Measurements from ENCODE around the gene MYO5C. TPM values are rescaled to one million over a fixed set of nuclear protein-coding genes. Genes with fewer than 3 reads are reported as not detected.
"Not testable (repeated sequence)": the region's sequence is repeated elsewhere in the genome, so short reads cannot be mapped to it uniquely, and the experiment has no call there.

MYO5C gene
- total and polyA plus RNA-seq, 2 donors = 4.0 to 11.6 TPM

DNA sequence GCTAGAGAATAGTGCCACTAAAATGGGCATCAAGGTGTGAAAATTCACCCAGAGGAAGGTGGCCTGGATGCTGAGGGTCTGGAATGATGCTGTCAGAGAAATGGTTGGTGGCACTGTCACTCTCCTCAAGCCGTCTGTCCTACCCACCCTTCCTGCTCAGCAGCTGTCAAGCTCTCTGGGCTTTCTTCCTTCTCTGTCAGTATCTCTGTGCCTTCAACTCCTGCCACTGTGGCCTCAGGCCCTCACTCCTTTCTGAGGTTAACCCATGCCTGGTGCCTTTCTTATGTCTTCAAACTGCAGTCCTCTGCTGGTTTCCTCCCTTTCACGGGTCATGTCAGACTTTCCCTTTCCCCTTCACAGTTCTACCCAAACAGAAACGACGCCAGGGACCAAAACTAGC is 4.4 kb downstream of the MYO5C start:
- Histone ChIP-seq H3K4me3 (ENCODE audit: low read depth, low read length) (no peak overlapping the region), H3K4me1 (ENCODE audit: insufficient read depth) (peaks cover 2% of the 10 kb centered on the region), H3K36me3 (ENCODE audit: insufficient read depth) (no peaks in the 10 kb centered on the region), H3K27ac (ENCODE audit: low read depth) (no peak overlapping the region)
- no peak for DNase-seq (ENCODE audit: extremely low spot score)
- 79% methylated on average over 4 of the region's 4 CpGs for WGBS

- Histone ChIP-seq H3K4me3 (ENCODE audit: low read depth, low read length) (no peak overlapping the region), H3K27ac (ENCODE audit: low read depth) (no peak overlapping the region)
- WGBS = 77% methylated on average over 3 of the region's 3 CpGs
Observed at GRCh38 chr15:52290800-52291199, 4.8 kb downstream of the MYO5C start.

DNA sequence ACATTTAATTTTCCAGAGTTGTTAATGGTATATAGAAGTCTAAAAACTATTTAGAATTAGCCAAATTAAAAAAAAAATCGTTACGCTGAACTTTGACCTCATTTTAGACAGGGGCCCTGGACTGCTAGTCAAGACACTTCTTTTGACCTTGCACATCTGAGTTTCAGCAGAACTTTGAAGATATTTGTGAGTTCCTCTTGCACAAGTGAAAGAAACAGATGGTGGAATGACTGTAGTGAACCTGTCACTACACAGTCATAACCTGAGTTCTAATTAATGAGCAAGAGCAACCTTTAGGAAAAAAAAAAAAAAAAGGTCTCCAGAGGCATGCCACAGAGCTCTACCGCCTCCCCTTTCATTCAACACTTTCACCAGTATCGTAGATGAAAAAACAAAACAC is 5.3 kb downstream of the MYO5C start:
- DNase-seq (ENCODE audit: extremely low spot score) = no peak
- H3K4me1 ChIP-seq (ENCODE audit: insufficient read depth) = peaks cover 2% of the 10 kb centered on the region
- H3K27ac ChIP-seq (ENCODE audit: low read depth) = no peak overlapping the region
- WGBS = 68% methylated on average over 4 of the region's 4 CpGs
- H3K36me3 ChIP-seq (ENCODE audit: insufficient read depth) = no peaks in the 10 kb centered on the region
- no peak overlapping the region for H3K4me3 ChIP-seq (ENCODE audit: low read depth, low read length)

More at GRCh38 chr15:52290800-52291199, 4.8 kb downstream of the MYO5C start:
- H3K4me1 ChIP-seq (ENCODE audit: insufficient read depth) = peaks cover 2% of the 10 kb centered on the region
- no peak for DNase-seq (ENCODE audit: extremely low spot score)
- H3K36me3 ChIP-seq (ENCODE audit: insufficient read depth) = no peaks in the 10 kb centered on the region

GRCh38 chr15:52289629-52290081 is 5.9 kb downstream of the MYO5C start:
- DNase-seq (ENCODE audit: extremely low spot score) = no peak
- Histone ChIP-seq H3K4me3 (ENCODE audit: low read depth, low read length) (no peak overlapping the region), H3K4me1 (ENCODE audit: insufficient read depth) (no peaks in the 10 kb centered on the region), H3K27ac (ENCODE audit: low read depth) (no peak overlapping the region), H3K36me3 (ENCODE audit: insufficient read depth) (no peaks in the 10 kb centered on the region)
- WGBS = 63% methylated on average over 4 of the region's 4 CpGs

GRCh38 chr15:52288986-52289385 is 6.6 kb downstream of the MYO5C start:
- Histone ChIP-seq H3K4me1 (ENCODE audit: insufficient read depth) (no peaks in the 10 kb centered on the region), H3K27ac (ENCODE audit: low read depth) (peak overlapping the region; percentile 13), H3K4me3 (ENCODE audit: low read depth, low read length) (no peak overlapping the region), H3K36me3 (ENCODE audit: insufficient read depth) (no peaks in the 10 kb centered on the region)
- WGBS = 90% methylated on average over 5 of the region's 5 CpGs
- no peak for DNase-seq (ENCODE audit: extremely low spot score)

DNA sequence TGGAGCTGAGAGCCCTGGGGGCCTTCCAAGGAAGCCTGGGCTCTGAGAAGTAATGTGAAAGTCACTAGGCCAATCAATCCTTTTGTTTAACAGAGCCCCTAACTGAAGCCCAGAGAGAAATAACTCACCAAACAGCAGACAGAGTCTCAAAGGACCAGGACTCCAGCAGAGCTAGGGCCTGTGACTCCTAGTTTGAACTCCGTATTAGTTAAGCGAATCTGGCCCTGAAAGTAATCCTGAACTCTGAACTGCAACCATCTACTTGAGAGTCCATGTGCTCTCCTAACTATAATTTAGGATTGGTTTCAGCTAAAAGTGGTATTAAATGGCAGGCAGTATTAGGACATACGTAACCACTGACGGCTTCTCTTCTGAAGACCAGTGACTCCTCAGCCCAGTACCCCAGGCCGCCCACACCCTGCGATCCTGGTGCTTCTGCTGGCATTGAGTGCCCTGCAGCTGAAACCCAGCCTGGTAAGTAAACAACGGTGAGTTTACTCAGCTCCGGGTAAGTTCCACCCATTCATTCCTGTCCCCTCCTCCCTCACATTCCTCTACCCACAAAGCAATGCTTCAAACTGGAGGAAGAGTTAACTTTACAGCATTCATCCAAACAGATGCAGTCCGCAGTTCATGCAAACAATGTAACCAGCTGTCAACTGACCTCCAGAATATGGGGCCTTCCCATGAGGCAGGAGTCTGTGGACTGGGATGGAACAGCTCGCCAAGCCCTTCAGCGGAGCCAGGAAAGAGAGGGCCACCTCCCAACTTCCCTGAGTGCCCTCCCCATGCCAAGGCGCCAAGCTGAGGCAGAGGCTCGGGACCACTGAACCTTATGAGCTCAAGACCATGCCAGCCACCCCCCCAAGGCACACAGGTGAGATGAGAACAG is 7.3 kb downstream of the MYO5C start:
- H3K4me3 ChIP-seq (ENCODE audit: low read depth, low read length) = no peak overlapping the region
- peak overlapping the region; percentile 73 for H3K27ac ChIP-seq (ENCODE audit: low read depth)
- peak; percentile 49 for DNase-seq (ENCODE audit: extremely low spot score)
- H3K36me3 ChIP-seq (ENCODE audit: insufficient read depth) = no peaks in the 10 kb centered on the region
- H3K4me1 ChIP-seq (ENCODE audit: insufficient read depth) = no peaks in the 10 kb centered on the region
- WGBS = 70% methylated on average over 13 of the region's 13 CpGs

DNA sequence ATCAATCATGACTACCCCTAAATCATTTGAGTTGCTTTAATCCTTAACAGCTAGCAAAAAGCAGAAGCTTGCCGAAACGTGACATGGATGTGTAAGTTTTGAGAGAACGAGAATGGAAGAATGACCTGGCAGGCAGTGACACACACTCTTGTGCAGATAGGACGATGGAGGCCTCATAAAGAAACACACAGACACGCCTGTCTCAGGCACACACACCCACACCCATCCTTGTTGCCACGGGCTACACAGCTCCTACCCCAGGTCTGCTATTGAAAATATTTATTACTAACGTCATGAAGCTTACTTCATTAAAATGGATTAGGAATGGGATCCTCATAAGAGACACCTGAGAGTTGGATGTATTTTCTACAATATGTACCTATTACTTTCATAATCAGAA is 8.5 kb downstream of the MYO5C start:
- Histone ChIP-seq H3K36me3 (ENCODE audit: insufficient read depth) (no peaks in the 10 kb centered on the region), H3K27ac (ENCODE audit: low read depth) (no peak overlapping the region), H3K4me1 (ENCODE audit: insufficient read depth) (no peaks in the 10 kb centered on the region), H3K4me3 (ENCODE audit: low read depth, low read length) (no peak overlapping the region)
- no peak for DNase-seq (ENCODE audit: extremely low spot score)
- 80% methylated on average over 7 of the region's 7 CpGs for WGBS

GRCh38 chr15:52285941-52286340 is 9.7 kb downstream of the MYO5C start:
- H3K36me3 ChIP-seq (ENCODE audit: insufficient read depth); H3K4me3 ChIP-seq (ENCODE audit: low read depth, low read length); DNase-seq (ENCODE audit: extremely low spot score); H3K4me1 ChIP-seq (ENCODE audit: insufficient read depth); H3K27ac ChIP-seq (ENCODE audit: low read depth): not testable (repeated sequence)
- WGBS = 96% methylated on average over 31 of the region's 34 CpGs

- Histone ChIP-seq H3K27ac (ENCODE audit: low read depth) (no peak overlapping the region), H3K36me3 (ENCODE audit: insufficient read depth) (no peaks in the 10 kb centered on the region), H3K4me3 (ENCODE audit: low read depth, low read length) (no peak overlapping the region), H3K4me1 (ENCODE audit: insufficient read depth) (no peaks in the 10 kb centered on the region)
- no peak for DNase-seq (ENCODE audit: extremely low spot score)
- 77% methylated on average over 3 of the region's 3 CpGs for WGBS
Observed at GRCh38 chr15:52284164-52284563, 11.4 kb downstream of the MYO5C start.

DNA sequence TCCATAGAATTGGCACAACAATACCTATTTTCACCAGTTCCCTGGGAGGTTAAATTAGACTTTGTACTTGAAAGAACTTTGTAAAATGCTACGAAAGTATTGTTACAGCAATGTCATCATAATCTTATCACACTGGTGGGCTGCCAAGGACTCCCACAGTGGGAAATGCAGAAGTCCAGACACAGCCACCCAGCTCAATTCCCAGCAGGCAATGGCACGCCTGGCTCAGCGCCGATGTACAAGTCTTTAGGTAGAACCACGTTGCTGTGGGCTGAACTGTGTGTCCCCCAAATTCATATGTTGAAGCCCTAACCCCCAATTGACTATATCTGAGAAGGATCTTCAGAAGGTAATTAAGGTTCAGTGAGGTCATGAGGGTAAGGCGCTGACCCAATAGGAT is 12.3 kb downstream of the MYO5C start:
- Histone ChIP-seq H3K4me1 (ENCODE audit: insufficient read depth) (no peaks in the 10 kb centered on the region), H3K4me3 (ENCODE audit: low read depth, low read length) (no peak overlapping the region), H3K36me3 (ENCODE audit: insufficient read depth) (no peaks in the 10 kb centered on the region), H3K27ac (ENCODE audit: low read depth) (no peak overlapping the region)
- DNase-seq (ENCODE audit: extremely low spot score) = no peak
- 83% methylated on average over 6 of the region's 6 CpGs for WGBS

GRCh38 chr15:52282418-52282817 is 13.2 kb downstream of the MYO5C start:
- 91% methylated on average over 14 of the region's 14 CpGs for WGBS
- no peaks in the 10 kb centered on the region for H3K4me1 ChIP-seq (ENCODE audit: insufficient read depth)
- no peak for DNase-seq (ENCODE audit: extremely low spot score)
- no peak overlapping the region for H3K27ac ChIP-seq (ENCODE audit: low read depth)
- no peaks in the 10 kb centered on the region for H3K36me3 ChIP-seq (ENCODE audit: insufficient read depth)
- H3K4me3 ChIP-seq (ENCODE audit: low read depth, low read length) = no peak overlapping the region

GRCh38 chr15:52281085-52282035 is 14.2 kb downstream of the MYO5C start:
- Histone ChIP-seq H3K27ac (ENCODE audit: low read depth) (no peak overlapping the region), H3K36me3 (ENCODE audit: insufficient read depth) (no peaks in the 10 kb centered on the region), H3K4me3 (ENCODE audit: low read depth, low read length) (no peak overlapping the region), H3K4me1 (ENCODE audit: insufficient read depth) (no peaks in the 10 kb centered on the region)
- DNase-seq (ENCODE audit: extremely low spot score) = no peak
- WGBS = 74% methylated on average over 10 of the region's 10 CpGs

GRCh38 chr15:52280326-52281084 is 15.1 kb downstream of the MYO5C start:
- H3K27ac ChIP-seq (ENCODE audit: low read depth) = no peak overlapping the region
- H3K36me3 ChIP-seq (ENCODE audit: insufficient read depth) = no peaks in the 10 kb centered on the region
- 89% methylated on average over 11 of the region's 11 CpGs for WGBS
- DNase-seq (ENCODE audit: extremely low spot score) = no peak
- H3K4me1 ChIP-seq (ENCODE audit: insufficient read depth) = no peaks in the 10 kb centered on the region
- H3K4me3 ChIP-seq (ENCODE audit: low read depth, low read length) = no peak overlapping the region
